ENCODE results near the gene ALLC.

DNA sequence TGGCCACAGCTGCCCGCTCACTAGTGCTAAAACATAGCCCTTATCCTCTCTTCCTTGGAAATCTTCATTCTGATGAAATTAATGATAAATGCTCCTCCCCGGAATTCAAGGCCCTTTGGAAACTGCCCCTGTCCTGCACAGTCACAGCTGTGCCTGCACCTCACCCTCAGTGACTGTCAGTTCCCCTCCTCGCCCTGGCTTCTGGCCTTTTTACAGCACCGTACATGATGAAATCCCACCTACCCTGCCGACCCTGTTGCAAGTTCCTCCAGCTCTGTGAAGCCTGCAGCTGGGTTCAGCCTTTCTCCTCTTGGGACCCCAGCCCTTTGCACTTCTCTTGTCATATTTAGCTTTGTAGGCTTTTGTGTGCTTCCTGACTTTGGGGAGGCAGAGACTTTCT, 93.8 kb downstream of the ALLC start:
- TF ChIP-seq POLR2AphosphoS5 (IDR thresholded peaks at IDR 0.05) (no peak), POLR2A (IDR thresholded peaks at IDR 0.05; ENCODE audit: low read depth) (no peak)
